MG63 (cell line): ENCODE data around the gene METTL15. TPM values are rescaled to one million over a fixed set of nuclear protein-coding genes. Genes with fewer than 3 reads are reported as not detected.
"Not testable (repeated sequence)": the region's sequence is repeated elsewhere in the genome, so short reads cannot be mapped to it uniquely, and the experiment has no call there.

Source experiments
- DNase-seq: peaks from one replicate; pipeline ENCODE4 v3.0.0-alpha.2; 2020
- H3K27me3 ChIP-seq: fragments of 250-450 bp; sonication (Bioruptor Pico); 2 replicates; pipeline ENCODE4 v1.5.1; 2020; ENCODE audit warnings: mild to moderate bottlenecking, moderate library complexity
- H3K36me3 ChIP-seq: fragments of 250-450 bp; sonication (Bioruptor Pico); 2 replicates; pipeline ENCODE4 v1.5.1; 2020; ENCODE audit warnings: mild to moderate bottlenecking, moderate library complexity
- H3K4me3 ChIP-seq: fragments of 250-450 bp; sonication (Bioruptor Pico); 2 replicates; pipeline ENCODE4 v1.5.1; 2020; ENCODE audit warnings: mild to moderate bottlenecking, moderate library complexity
- H3K9me3 ChIP-seq: fragments of 250-450 bp; sonication (Bioruptor Pico); 2 replicates; pipeline ENCODE4 v1.5.1; 2020; ENCODE audit warnings: mild to moderate bottlenecking, moderate library complexity
- total RNA-seq: library from RNA; depleted of rRNA; stranded (reverse); fragments of >200 nt; shearing (Covaris generic); gene quantifications from 2 replicates; pipeline ENCODE4 v1.2.3, GENCODE V29; 2014; ENCODE audit warnings: low replicate concordance; rRNA removed

METTL15 gene, protein sequence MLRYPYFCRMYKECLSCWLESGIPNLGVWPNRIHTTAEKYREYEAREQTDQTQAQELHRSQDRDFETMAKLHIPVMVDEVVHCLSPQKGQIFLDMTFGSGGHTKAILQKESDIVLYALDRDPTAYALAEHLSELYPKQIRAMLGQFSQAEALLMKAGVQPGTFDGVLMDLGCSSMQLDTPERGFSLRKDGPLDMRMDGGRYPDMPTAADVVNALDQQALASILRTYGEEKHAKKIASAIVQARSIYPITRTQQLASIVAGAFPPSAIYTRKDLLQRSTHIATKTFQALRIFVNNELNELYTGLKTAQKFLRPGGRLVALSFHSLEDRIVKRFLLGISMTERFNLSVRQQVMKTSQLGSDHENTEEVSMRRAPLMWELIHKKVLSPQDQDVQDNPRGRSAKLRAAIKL
- total RNA-seq, result 14.4 and 20.6 TPM in 2 replicates

DNA sequence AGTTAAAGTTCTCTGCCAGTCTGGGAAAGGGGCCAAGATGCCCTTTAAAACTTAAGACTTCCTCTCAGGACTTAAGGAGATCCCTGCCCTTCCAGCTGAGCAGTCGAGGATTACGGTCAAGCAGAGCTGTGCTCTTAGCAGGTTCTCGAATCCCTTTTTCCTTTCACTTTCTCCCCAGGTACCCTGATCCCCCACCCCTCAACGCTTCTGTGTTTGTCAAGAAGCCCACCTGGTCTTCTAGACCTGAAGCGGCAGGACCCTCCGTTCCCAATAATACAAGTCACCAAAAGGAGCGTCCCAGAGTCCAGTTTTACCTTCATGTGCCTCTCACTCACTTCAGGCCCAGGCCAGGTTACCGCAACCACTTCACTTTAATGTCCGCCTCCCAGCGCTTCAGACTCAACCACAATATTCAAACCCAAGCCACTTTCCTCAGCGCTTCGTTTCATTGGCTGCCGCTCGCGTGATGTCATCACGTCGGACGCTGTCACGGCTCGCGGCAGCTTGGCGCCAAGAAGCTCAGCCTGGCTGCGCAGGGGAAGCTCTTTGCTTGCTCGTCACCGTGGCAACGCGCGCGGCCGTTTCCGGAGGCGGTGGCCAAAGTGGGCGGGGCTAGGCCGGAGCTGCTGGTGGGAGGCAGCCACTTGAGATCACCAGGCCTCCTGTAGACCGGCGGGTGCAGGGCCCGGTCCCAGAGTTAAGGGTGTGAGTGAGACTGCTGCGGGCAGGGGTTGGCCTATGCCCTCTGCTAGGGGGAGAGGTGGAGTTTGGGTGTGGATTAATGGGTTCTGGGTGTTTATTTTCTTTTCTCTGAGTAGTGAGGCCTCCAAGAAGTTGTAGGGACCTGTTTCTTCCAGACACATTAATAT, at the start of gene METTL15, which contains the start of gene KIF18A:
TSS of gene METTL15 (plus strand) at position 639 of the 869 bp plus-strand sequence. CDS start 4,947 bp downstream, outside the sequence.
TSS of gene KIF18A (minus strand) at position 407 of the 869 bp plus-strand sequence. CDS start 10,209 bp downstream, outside the sequence.
- DNase-seq, result peak; percentile 100
- peaks cover under 1% of the 10 kb centered on the region; the same call in 1 of the 2 replicates for H3K36me3 ChIP-seq
- peak within 1 kb of the TSS; percentile 85 for H3K4me3 ChIP-seq
- no peaks in the 10 kb centered on the region for H3K27me3 ChIP-seq
- H3K9me3 ChIP-seq, result no peaks in the 10 kb centered on the region

DNA sequence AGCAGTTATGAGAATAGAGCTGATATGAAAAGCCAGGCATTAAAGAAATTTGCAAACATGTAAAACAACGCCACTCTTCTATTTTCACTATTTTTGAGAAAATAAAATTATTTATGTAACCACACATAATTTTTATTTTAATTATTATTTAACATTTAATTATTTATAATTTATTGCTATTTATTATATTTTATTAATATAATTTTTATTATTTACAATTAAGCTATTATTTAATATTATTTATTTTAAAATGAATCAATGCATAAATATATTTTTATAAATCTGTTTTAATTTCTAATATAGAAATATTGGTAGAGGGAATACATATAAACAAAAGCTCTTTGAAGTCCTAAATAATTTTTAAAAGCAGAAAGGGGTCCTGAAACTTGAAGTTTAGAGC, 36.9 kb upstream of the METTL15 start:
- Histone ChIP-seq H3K9me3 (no peaks in the 10 kb centered on the region), H3K4me3 (no peak overlapping the region), H3K36me3 (peaks cover 50% of the 10 kb centered on the region), H3K27me3 (no peaks in the 10 kb centered on the region)
- DNase-seq, result no peak

DNA sequence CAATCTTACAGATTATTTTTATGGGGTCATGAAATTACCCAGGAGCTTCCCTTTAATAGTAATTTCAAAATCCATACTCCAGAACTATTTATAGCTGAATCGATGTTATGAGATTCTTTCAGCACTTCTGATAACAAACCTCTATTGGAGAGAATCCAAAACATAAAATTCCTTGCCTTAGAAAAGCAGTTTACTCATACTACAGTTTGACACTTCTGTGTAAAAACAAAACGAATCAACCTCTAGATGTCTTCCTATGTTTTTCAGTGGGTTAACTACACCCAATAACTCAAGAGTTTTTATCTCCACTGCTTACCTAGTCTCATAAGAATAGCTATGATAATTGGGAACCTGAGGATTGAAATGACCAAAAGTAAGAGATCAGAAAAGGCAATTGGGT, 35.9 kb upstream of the METTL15 start:
- no peaks in the 10 kb centered on the region for H3K27me3 ChIP-seq
- no peaks in the 10 kb centered on the region for H3K9me3 ChIP-seq
- H3K4me3 ChIP-seq, result no peak overlapping the region
- peaks cover 54% of the 10 kb centered on the region for H3K36me3 ChIP-seq
- no peak for DNase-seq

DNA sequence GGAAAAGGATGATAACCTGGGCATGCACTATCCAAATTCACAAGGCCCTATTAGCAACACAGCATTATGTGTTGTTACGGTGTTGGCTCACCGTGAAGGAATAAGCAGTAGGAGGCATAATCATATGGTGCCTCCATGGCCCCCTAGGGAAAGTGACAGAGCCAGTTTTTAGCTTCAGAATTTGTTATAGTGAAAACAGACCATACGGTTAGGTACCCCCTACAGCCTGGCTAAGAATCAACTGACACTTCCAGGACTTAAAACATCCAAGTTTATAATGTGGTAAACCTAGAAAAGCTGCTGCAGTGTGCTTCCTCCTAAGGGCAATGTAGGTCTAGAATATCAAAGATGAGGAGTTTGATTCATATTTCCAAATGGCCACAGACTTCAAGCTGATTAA, 30.7 kb upstream of the METTL15 start:
- H3K4me3 ChIP-seq, result no peak overlapping the region
- no peaks in the 10 kb centered on the region for H3K27me3 ChIP-seq
- peaks cover 62% of the 10 kb centered on the region for H3K36me3 ChIP-seq
- no peaks in the 10 kb centered on the region for H3K9me3 ChIP-seq
- no peak for DNase-seq

DNA sequence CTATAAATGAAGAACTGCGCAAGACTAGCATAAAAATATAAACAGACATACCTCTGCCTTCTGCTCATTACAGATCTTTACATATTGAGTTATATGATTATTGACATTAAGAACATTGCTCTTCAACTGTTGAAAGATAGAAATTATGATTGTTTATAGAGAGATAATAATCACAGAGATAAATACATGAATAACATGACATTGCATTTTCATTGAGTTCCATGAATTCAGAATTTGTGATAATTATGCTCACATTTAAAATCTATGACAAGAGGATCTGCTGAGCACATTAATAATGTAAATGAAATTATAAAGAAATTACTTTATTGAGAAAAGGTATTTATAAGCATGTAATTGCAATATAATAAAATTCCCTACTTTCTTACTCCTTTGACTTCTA, 25.1 kb upstream of the METTL15 start:
- DNase-seq, result no peak
- Histone ChIP-seq H3K9me3 (no peaks in the 10 kb centered on the region), H3K4me3 (no peak overlapping the region), H3K27me3 (no peaks in the 10 kb centered on the region), H3K36me3 (peaks cover 75% of the 10 kb centered on the region)

DNA sequence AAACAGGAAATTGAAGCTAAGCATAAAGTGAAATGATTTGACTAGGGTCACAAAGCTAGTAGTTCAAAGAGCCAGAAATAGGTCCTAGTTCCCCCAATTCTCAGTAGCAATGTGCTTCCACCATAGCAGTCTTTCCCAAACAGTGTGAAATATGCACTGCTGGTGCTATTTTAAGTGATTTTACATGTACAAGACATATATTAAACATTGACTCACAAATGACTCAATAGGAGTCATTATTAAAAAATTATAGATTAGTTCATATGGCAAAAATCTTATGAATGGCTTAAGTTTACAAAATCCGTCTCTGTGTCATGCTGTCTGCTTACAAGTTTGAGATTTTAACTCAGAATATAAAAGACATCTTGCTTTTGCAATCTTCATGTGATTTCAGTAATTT, 21.6 kb upstream of the METTL15 start:
- Histone ChIP-seq H3K36me3 (peaks cover 78% of the 10 kb centered on the region), H3K9me3 (no peaks in the 10 kb centered on the region), H3K27me3 (no peaks in the 10 kb centered on the region), H3K4me3 (no peak overlapping the region)
- no peak for DNase-seq

DNA sequence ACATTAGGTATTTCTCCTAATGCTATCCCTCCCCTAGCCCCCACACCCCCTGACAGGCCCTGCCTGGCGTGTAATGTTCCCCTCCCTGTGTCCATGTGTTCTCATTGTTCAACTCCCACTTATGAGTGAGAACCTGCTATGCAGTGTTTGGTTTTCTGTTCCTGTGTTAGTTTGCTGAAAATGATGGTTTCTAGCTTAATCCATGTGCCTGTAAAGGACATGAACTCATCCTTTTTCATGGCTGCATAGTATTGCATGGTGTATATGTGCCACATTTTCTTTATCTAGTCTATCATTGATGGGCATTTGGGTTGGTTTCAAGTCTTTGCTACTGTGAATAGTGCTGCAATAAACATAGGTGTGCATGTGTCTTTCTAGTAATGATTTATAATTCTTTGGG, 21.0 kb upstream of the METTL15 start:
- not testable (repeated sequence) for DNase-seq, H3K27me3 ChIP-seq, H3K9me3 ChIP-seq, H3K4me3 ChIP-seq
- peaks cover 76% of the 10 kb centered on the region for H3K36me3 ChIP-seq

DNA sequence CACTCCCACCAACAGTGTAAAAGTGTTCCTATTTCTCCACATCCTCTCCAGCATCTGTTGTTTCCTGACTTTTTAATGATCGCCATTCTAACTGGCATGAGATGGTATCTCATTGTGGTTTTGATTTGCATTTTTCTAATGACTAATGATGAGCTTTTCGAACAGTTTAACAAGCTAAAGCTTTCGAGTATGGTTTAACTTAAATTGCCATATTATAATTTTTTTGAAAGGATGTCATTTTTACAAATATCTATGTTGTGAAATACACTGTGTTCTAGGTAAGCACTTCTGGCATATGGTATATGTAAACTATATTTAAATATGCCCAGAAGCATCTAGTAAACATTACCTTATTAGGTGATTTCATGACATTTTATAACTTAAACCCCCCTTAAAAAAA, 20.5 kb upstream of the METTL15 start:
- not testable (repeated sequence) for H3K4me3 ChIP-seq, H3K9me3 ChIP-seq, DNase-seq, H3K27me3 ChIP-seq
- peaks cover 76% of the 10 kb centered on the region for H3K36me3 ChIP-seq

DNA sequence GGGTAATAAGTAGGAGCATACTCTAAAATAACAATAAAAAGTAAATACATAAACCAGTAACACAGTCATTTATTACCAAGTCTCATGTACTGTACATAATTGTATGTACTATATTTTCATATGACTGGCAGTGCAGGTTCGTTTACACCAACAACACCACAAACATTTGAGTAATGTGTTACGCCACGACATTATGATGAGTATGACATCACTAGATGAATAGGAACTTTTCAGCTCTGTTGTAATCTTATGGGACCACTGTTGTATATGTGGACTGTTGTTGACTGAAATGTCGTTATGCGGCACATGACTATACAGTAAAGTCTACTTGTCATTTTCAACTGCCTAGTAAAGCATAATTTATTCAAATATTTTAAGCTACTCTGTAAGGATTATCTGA, 18.8 kb upstream of the METTL15 start:
- H3K36me3 ChIP-seq, result peaks cover 77% of the 10 kb centered on the region
- H3K4me3 ChIP-seq, result no peak overlapping the region
- no peaks in the 10 kb centered on the region for H3K9me3 ChIP-seq
- H3K27me3 ChIP-seq, result no peaks in the 10 kb centered on the region
- no peak for DNase-seq

DNA sequence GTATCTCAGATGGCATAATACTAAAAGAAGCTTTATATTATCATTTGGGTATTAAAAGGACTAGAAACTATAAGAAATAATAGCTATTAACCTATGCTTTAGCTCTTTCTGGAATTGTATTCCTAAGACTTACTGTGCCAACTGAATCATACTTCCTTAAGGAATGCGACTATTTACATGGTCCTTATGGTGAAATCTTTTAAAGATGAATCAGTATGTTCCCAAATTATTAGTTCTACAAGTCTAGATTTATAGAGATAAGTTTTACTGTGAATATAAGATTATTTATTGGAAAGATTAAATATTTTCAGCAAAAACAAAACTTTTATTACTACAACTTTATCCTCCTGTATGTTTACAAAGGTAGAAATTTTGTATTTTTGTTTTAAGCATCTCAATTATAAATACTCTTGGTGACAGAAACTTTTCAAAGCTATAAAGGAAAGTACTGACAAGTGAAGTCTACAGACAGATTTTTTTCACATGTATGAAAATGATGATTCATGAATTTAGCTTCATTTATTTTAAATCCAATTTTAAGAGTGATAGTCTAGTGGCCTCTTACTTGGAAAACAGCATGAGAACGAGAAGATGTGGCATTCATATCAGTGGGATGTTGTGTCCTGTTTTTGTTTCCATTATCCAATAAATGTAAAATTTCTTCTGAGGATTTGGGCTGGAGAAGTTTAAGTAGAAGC, 18.0 kb upstream of the METTL15 start:
- DNase-seq, result no peak
- no peaks in the 10 kb centered on the region for H3K9me3 ChIP-seq
- H3K4me3 ChIP-seq, result no peak overlapping the region
- no peaks in the 10 kb centered on the region for H3K27me3 ChIP-seq
- peaks cover 78% of the 10 kb centered on the region for H3K36me3 ChIP-seq

DNA sequence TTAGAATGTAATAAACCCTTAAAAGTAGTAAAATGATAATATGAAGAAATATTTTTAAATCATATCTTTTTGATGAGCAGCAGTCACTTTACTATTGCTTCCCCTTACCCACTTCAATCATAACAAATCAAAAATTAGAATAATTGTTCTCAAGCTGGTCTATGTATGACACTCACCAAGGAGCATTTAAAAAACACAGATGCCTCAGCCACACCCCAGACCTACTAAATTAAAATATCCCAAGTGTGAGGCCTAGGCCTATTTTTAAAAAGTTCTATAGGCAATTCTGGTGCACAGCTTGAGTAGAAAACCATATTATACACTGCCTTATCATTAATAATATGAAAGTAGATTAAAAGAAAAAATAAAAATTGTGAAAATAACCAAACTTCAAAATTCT, 15.4 kb upstream of the METTL15 start:
- H3K27me3 ChIP-seq, result no peaks in the 10 kb centered on the region
- peaks cover 85% of the 10 kb centered on the region for H3K36me3 ChIP-seq
- no peak overlapping the region for H3K4me3 ChIP-seq
- no peaks in the 10 kb centered on the region for H3K9me3 ChIP-seq
- no peak for DNase-seq

DNA sequence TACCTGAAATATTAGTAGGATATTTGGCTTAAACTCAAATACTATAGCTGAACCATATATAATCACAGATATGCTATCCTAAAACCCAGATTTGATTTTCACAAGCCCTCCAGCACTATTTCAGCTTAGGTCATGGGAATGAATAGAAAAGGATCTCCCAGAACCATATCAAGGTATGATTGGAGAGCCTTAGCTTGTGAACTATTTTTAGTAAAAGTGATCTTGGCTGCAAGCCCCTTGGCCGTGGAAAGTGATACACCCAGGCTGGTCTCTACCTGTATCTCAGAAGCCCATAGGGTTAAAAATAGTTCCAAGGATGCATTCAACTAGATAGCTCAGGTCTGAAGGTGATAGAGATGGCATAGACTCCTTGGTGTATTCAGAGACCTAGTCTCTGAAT, 9.9 kb upstream of the METTL15 start:
- H3K4me3 ChIP-seq, result no peak overlapping the region
- H3K27me3 ChIP-seq, result no peaks in the 10 kb centered on the region
- no peak for DNase-seq
- H3K9me3 ChIP-seq, result no peaks in the 10 kb centered on the region
- peaks cover 56% of the 10 kb centered on the region for H3K36me3 ChIP-seq

DNA sequence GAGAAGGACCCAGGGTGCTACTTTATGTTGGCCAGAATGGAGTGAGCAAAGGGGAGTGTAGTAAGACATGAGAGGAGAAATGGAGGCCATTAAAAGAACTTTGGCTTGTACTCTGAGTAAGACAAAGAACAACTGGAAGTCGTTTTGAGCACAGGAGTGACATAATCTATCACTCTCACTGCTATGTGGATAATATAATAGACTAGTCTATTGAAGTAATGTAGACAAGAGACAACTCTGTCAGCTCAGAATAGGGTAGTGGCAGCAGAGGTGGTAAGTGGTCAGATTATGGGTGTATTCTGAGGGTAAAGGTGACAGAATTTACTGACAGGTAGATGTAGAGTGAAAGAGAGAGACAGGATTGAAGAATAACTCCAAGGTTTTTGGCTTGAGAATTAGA, 8.5 kb upstream of the METTL15 start:
- Histone ChIP-seq H3K27me3 (no peaks in the 10 kb centered on the region), H3K9me3 (no peaks in the 10 kb centered on the region), H3K4me3 (no peak overlapping the region), H3K36me3 (peaks cover 43% of the 10 kb centered on the region)
- DNase-seq, result no peak

DNA sequence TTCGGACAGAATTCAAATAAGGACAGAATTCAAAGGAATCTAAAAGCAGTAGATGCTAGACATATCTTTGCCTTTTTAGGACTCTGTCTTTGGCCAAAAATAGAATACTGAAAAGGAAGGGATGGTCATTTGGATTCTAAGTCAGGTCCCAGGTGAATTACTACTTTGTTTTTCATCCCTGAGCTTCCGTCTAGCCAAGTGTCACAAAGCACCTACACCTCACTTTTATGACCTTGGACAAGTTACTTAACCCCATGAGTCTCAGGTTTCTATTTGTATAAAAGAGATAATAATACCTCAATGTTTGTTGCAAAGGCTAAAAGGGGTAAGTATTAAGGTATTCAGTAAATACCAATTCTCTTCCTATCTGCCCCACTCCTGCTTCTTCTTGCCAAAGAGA, 7.5 kb upstream of the METTL15 start:
- H3K27me3 ChIP-seq, result no peaks in the 10 kb centered on the region
- no peak for DNase-seq
- no peaks in the 10 kb centered on the region for H3K9me3 ChIP-seq

DNA sequence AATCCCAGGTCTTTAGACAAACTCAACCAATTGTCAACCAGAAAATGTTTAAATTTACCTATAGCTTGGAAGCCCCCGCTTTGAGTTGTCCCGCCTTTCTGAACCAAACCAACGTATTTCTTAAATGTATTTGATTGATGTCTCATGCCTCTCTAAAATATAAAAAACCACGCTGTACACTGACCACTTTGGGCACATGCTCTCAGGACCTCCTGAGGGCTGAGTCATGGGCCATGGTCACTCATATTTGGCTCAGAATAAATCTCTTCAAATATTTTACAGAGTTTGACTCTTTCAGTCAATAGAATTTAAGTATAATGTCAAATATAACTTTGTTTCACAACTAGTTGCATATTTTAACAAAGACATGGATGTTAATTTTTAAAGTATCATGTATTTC, 5.9 kb upstream of the METTL15 start:
- not testable (repeated sequence) for H3K9me3 ChIP-seq, H3K4me3 ChIP-seq, H3K27me3 ChIP-seq
- peak; percentile 31 for DNase-seq
- peaks cover 21% of the 10 kb centered on the region for H3K36me3 ChIP-seq

More for the DNA sequence above, 7.5 kb upstream of the METTL15 start:
- H3K4me3 ChIP-seq, result no peak overlapping the region
- H3K36me3 ChIP-seq, result peaks cover 33% of the 10 kb centered on the region

DNA sequence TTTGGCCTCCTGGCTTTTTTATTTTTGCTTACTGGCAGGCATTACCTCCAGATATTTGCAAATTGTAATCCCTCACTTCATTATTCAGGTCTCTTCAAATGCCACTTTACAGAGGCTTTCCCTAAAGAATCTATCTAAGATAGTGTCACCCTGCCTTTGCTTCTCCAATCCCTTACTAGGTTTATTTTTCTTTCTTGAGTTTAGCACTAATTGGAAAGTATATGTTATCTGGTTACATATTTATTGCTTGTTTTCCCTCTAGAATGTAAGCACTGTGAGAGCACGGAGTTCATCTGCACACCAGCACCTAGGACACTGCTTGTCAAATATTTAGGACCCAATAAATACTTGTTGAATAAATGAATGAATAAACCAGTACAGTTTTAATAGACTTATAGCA, 3.8 kb upstream of the METTL15 start:
- Histone ChIP-seq H3K36me3 (peaks cover 10% of the 10 kb centered on the region; the same call in 1 of the 2 replicates), H3K27me3 (no peaks in the 10 kb centered on the region), H3K9me3 (no peaks in the 10 kb centered on the region), H3K4me3 (peak overlapping the region; percentile 85)
- no peak for DNase-seq

DNA sequence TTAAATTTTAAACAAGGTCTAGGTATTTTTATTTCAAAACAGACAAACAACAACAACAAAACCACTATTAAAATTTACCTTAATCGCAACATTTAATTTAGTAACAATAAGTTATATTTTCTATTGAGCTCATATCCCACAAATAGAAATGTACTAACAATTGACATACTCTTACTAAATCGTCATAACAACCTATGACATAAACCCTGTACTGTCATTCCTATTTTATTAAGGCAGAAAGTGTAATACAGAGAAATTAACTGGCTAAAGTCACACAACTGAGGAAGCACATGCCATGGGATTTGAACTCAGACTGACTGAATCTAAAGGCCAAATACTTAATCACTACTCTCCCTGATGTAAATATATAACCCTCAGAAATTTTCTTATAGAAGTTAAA, 3.2 kb upstream of the METTL15 start:
- Histone ChIP-seq H3K9me3 (no peaks in the 10 kb centered on the region), H3K27me3 (no peaks in the 10 kb centered on the region), H3K36me3 (peaks cover 10% of the 10 kb centered on the region; the same call in 1 of the 2 replicates), H3K4me3 (peak overlapping the region; percentile 85)
- no peak for DNase-seq
